ENCODE measurements around the gene ARHGAP19.
A peak's percentile ranks its signal among the peaks of the same experiment; 100 is the strongest.

Gene ARHGAP19

GRCh38 chr10:97320480-97321031 lies 28.1 kb upstream of the ARHGAP19 start:
- no peak overlapping the region for H3K27ac ChIP-seq
- TF ChIP-seq CTCF (IDR thresholded peaks at IDR 0.05), result no peak
- TF ChIP-seq ZFX (IDR thresholded peaks at IDR 0.05; ENCODE audit: borderline replicate concordance), result no peak

- H3K27ac ChIP-seq, result peak overlapping the region; percentile 80
- TF ChIP-seq CTCF (IDR thresholded peaks at IDR 0.05) (no peak), ZFX (IDR thresholded peaks at IDR 0.05; ENCODE audit: borderline replicate concordance) (no peak)
Observed at GRCh38 chr10:97319671-97320479, 27.4 kb upstream of the ARHGAP19 start.

GRCh38 chr10:97318772-97319651 lies 26.6 kb upstream of the ARHGAP19 start, which contains the start of gene FRAT1:
Gene FRAT1, plus strand, starts transcription at chr10:97319271. Its CDS starts 183 bp downstream, at chr10:97319454.
- H3K27ac ChIP-seq, result peak within 1 kb of the TSS; percentile 80
- TF ChIP-seq ZFX (IDR thresholded peaks at IDR 0.05; ENCODE audit: borderline replicate concordance) (no peak), CTCF (IDR thresholded peaks at IDR 0.05) (no peak)

- TF ChIP-seq ZFX (IDR thresholded peaks at IDR 0.05; ENCODE audit: borderline replicate concordance) (no peak), CTCF (IDR thresholded peaks at IDR 0.05) (no peak)
- no peak overlapping the region for H3K27ac ChIP-seq
Observed at GRCh38 chr10:97314671-97315070, 22.2 kb upstream of the ARHGAP19 start.

GRCh38 chr10:97312897-97313296 lies 20.5 kb upstream of the ARHGAP19 start:
- no peak overlapping the region for H3K27ac ChIP-seq
- TF ChIP-seq ZFX (IDR thresholded peaks at IDR 0.05; ENCODE audit: borderline replicate concordance) (no peak), CTCF (IDR thresholded peaks at IDR 0.05) (no peak)

GRCh38 chr10:97311111-97311626 lies 18.7 kb upstream of the ARHGAP19 start:
- TF ChIP-seq CTCF (IDR thresholded peaks at IDR 0.05) (no peak), ZFX (IDR thresholded peaks at IDR 0.05; ENCODE audit: borderline replicate concordance) (no peak)
- H3K27ac ChIP-seq, result no peak overlapping the region
